ENCODE data around the gene DIPK1A. TPM values are rescaled to one million over a fixed set of nuclear protein-coding genes. Genes with fewer than 3 reads are reported as not detected.

DIPK1A gene
- total and polyA plus RNA-seq, 10 donors: 5.4 to 15.7 (median 9.9) TPM

GRCh38 chr1:92804721-92805201 lies 156.5 kb downstream of the DIPK1A start:
- WGBS, 5 donors: 16 to 31% (median 24%) methylated on average over 7 of the region's 7 CpGs
- no peak for TF ChIP-seq CTCF (IDR thresholded peaks at IDR 0.05 in 8 of 11, conservative IDR thresholded peaks at IDR 0.05 in 3 of 11)
- peak in 1 of 3 donors; percentile 53 for TF ChIP-seq POLR2AphosphoS5 (IDR thresholded peaks at IDR 0.05)
- no peak for TF ChIP-seq POLR2A (IDR thresholded peaks at IDR 0.05)
- intact Hi-C loops (cut with DNase I; ENCODE audit: low total_unique reads): no loop called here

GRCh38 chr1:92803140-92803887 lies 157.9 kb downstream of the DIPK1A start:
- no peak for TF ChIP-seq POLR2AphosphoS5 (IDR thresholded peaks at IDR 0.05)
- no peak for TF ChIP-seq POLR2A (IDR thresholded peaks at IDR 0.05)
- no peak for TF ChIP-seq CTCF (IDR thresholded peaks at IDR 0.05 in 8 of 11, conservative IDR thresholded peaks at IDR 0.05 in 3 of 11)
- Histone ChIP-seq H3K4me3 (no peak overlapping the region), H3K27me3 (replicated peaks in 1 of 7) (no peaks in the 10 kb centered on the region), H3K9me3 (no peaks in the 10 kb centered on the region), H3K36me3 (no peaks in the 10 kb centered on the region), H3K27ac (no peak overlapping the region), H3K4me1 (peaks cover 0 to 12% (median 2%) of the 10 kb centered on the region in 6 donors)
- intact Hi-C loops (cut with DNase I; ENCODE audit: low total_unique reads): no loop called here
- DNase-seq: no peak
- 87 to 95% (median 90%) methylated on average over 7 of the region's 7 CpGs for WGBS, 5 donors

More at GRCh38 chr1:92804721-92805201, 156.5 kb downstream of the DIPK1A start:
- H3K9me3 ChIP-seq: no peaks in the 10 kb centered on the region
- no peak for DNase-seq
- H3K4me1 ChIP-seq: peaks cover 0 to 12% (median 2%) of the 10 kb centered on the region in 6 donors
- H3K36me3 ChIP-seq: no peaks in the 10 kb centered on the region
- peak overlapping the region in 5 of 8 donors; percentile 15 to 62 (median 40) for H3K27ac ChIP-seq
- H3K27me3 ChIP-seq (replicated peaks in 1 of 7): no peaks in the 10 kb centered on the region
- no peak overlapping the region for H3K4me3 ChIP-seq

GRCh38 chr1:92797961-92798360 lies 163.3 kb downstream of the DIPK1A start:
- TF ChIP-seq POLR2AphosphoS5 (IDR thresholded peaks at IDR 0.05) (no peak), CTCF (IDR thresholded peaks at IDR 0.05 in 8 of 11, conservative IDR thresholded peaks at IDR 0.05 in 3 of 11) (no peak), POLR2A (IDR thresholded peaks at IDR 0.05) (no peak)
- no peaks in the 10 kb centered on the region for H3K36me3 ChIP-seq
- intact Hi-C loops (cut with DNase I; ENCODE audit: low total_unique reads): no loop called here
- H3K27ac ChIP-seq: no peak overlapping the region
- H3K27me3 ChIP-seq (replicated peaks in 1 of 7): no peaks in the 10 kb centered on the region
- 78 to 95% (median 92%) methylated on average over 1 of the region's 1 CpG for WGBS, 5 donors
- DNase-seq: no peak
- no peaks in the 10 kb centered on the region for H3K4me1 ChIP-seq
- H3K4me3 ChIP-seq: no peak overlapping the region
- peaks cover 0 to 3% (median 0%) of the 10 kb centered on the region in 8 donors for H3K9me3 ChIP-seq

GRCh38 chr1:92797297-92797696 lies 164.0 kb downstream of the DIPK1A start:
- Histone ChIP-seq H3K4me3 (no peak overlapping the region), H3K27ac (no peak overlapping the region), H3K4me1 (no peaks in the 10 kb centered on the region), H3K36me3 (no peaks in the 10 kb centered on the region), H3K9me3 (peaks cover 0 to 3% (median 0%) of the 10 kb centered on the region in 8 donors), H3K27me3 (replicated peaks in 1 of 7) (no peaks in the 10 kb centered on the region)
- intact Hi-C loops (cut with DNase I; ENCODE audit: low total_unique reads): no loop called here
- TF ChIP-seq POLR2AphosphoS5 (IDR thresholded peaks at IDR 0.05): no peak
- no peak for TF ChIP-seq CTCF (IDR thresholded peaks at IDR 0.05 in 8 of 11, conservative IDR thresholded peaks at IDR 0.05 in 3 of 11)
- TF ChIP-seq POLR2A (IDR thresholded peaks at IDR 0.05): no peak
- no peak for DNase-seq

Data from spleen (tissue), 11 donors.